Transverse colon (tissue), 3 donors: ENCODE measurements around the gene SCN2A.

Experiments
- CTCF ChIP-seq, 5 experiments: fragments of 200-600 bp in 3 of 5; fragments of 450-650 bp in 2 of 5; sonication (generic) in 3 of 5; IDR thresholded peaks; 1 replicate in 2 of 5; 2 replicates in 3 of 5; pipeline ENCODE4 v1.5.1; 2016 to 2017; ENCODE audit warnings: antibody characterized with exemption in 5 of 5, inconsistent platforms in 3 of 5, mild to moderate bottlenecking in 2 of 5, moderate library complexity in 1 of 5
- POLR2A ChIP-seq: fragments of 450-650 bp; IDR thresholded peaks from one replicate; pipeline ENCODE4 v1.6.1; 2016; ENCODE audit warnings: antibody characterized with exemption, mild to moderate bottlenecking, moderate library complexity

- no peak for TF ChIP-seq CTCF (IDR thresholded peaks at IDR 0.05)
- no peak for TF ChIP-seq POLR2A
Observed at GRCh38 chr2:165198181-165198580, 41.0 kb upstream of the SCN2A start.
